ENCODE measurements around the gene KIAA1958. TPM values are rescaled to one million over a fixed set of nuclear protein-coding genes. Genes with fewer than 3 reads are reported as not detected.
A peak's percentile ranks its signal among the peaks of the same experiment; 100 is the strongest.

The KIAA1958 gene
- total RNA-seq, 2 donors from 2014 or later, result 7.0 to 42.8 TPM

DNA sequence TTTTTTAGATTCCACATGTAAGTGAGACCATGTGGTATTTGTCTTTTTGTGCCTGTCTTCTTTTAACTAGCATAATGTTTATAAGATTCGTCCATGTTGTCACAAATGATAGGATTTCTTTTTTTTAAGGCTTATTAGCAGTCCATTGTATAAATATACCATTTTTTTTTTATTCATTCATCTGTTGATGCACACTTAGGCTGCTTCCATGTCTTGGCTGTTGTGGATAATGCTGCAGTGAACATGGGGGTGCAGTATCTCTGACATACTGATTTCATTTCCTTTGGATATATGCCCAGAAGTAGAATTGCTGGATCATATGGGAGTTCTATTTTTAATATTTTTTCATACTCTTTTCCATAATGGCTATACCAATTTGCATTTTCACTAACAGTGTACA, 48.7 kb downstream of the KIAA1958 start:
- no peak for DNase-seq (ENCODE audit: low spot score)
- no peaks in the 10 kb centered on the region for H3K9me3 ChIP-seq
- TF ChIP-seq POLR2AphosphoS5 (IDR thresholded peaks at IDR 0.05) (no peak), CTCF (IDR thresholded peaks at IDR 0.05) (no peak), POLR2A (IDR thresholded peaks at IDR 0.05) (no peak)
- WGBS, result 0% methylated on average over 1 of the region's 1 CpG
- no peaks in the 10 kb centered on the region for H3K36me3 ChIP-seq
- intact Hi-C loops (cut with DNase I), result no loop called here
- H3K4me3 ChIP-seq, result no peak overlapping the region
- H3K27ac ChIP-seq, result no peak overlapping the region
- no peaks in the 10 kb centered on the region for H3K27me3 ChIP-seq (replicated peaks; ENCODE audit: insufficient read depth)
- no peaks in the 10 kb centered on the region for H3K4me1 ChIP-seq (replicated peaks)

DNA sequence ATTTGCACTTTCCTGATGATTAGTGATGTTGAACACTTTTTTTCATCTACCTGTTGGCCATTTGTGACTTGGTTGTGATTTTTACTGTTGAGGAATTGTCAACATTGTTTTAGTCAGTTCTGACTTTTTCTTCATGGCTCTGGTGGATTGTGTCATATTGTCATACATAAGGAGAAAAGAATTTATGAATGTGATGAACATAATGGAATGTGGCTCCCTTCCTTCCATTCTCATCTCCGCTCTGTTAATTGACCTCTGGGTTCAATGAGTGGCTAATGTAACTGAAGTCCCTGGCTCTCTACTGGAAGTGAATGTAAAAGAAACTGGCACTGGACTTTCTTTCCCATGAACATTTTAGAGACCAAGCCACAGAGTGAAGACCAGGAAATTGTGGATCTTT, 49.2 kb downstream of the KIAA1958 start:
- no peak overlapping the region for H3K27ac ChIP-seq
- no peak overlapping the region for H3K4me3 ChIP-seq
- no peak for DNase-seq (ENCODE audit: low spot score)
- H3K9me3 ChIP-seq, result no peaks in the 10 kb centered on the region
- H3K4me1 ChIP-seq (replicated peaks), result no peaks in the 10 kb centered on the region
- intact Hi-C loops (cut with DNase I), result no loop called here
- WGBS, result 67% methylated on average over 1 of the region's 1 CpG
- TF ChIP-seq POLR2A (IDR thresholded peaks at IDR 0.05), result no peak
- TF ChIP-seq CTCF (IDR thresholded peaks at IDR 0.05), result no peak
- TF ChIP-seq POLR2AphosphoS5 (IDR thresholded peaks at IDR 0.05), result no peak
- no peaks in the 10 kb centered on the region for H3K27me3 ChIP-seq (replicated peaks; ENCODE audit: insufficient read depth)
- no peaks in the 10 kb centered on the region for H3K36me3 ChIP-seq

- WGBS, result 93% methylated on average over 1 of the region's 1 CpG
- H3K4me1 ChIP-seq (replicated peaks), result no peaks in the 10 kb centered on the region
- H3K27ac ChIP-seq, result no peak overlapping the region
- H3K4me3 ChIP-seq, result no peak overlapping the region
- intact Hi-C loops (cut with DNase I), result no loop called here
- H3K27me3 ChIP-seq (replicated peaks; ENCODE audit: insufficient read depth), result no peaks in the 10 kb centered on the region
- DNase-seq (ENCODE audit: low spot score), result no peak
- TF ChIP-seq CTCF (IDR thresholded peaks at IDR 0.05) (no peak), POLR2A (IDR thresholded peaks at IDR 0.05) (no peak), POLR2AphosphoS5 (IDR thresholded peaks at IDR 0.05) (no peak)
- H3K9me3 ChIP-seq, result no peaks in the 10 kb centered on the region
- no peaks in the 10 kb centered on the region for H3K36me3 ChIP-seq
Measured at GRCh38 chr9:112537561-112537960, 50.9 kb downstream of the KIAA1958 start.

DNA sequence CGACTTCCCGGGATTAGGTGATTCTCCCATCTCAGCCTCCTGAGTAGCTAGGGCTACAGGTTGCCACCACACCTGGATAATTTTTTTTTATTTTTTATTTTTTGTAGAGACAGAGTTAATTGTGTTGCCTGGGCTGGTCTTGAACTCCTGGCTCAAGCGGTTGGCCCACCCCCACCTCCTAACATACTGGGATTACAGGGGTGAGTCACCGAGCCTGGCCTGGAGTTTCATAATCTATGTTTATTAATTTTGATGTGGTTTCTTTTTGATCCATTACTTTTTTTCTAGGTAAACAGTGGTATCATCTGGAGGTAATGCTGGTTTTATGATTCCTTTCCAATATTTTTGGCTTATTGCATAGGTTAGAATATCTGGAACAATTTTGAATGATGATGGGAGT, 54.2 kb downstream of the KIAA1958 start:
- TF ChIP-seq POLR2A (IDR thresholded peaks at IDR 0.05), result no peak
- no peak for TF ChIP-seq POLR2AphosphoS5 (IDR thresholded peaks at IDR 0.05)
- TF ChIP-seq CTCF (IDR thresholded peaks at IDR 0.05), result no peak
- Histone ChIP-seq H3K27ac (no peak overlapping the region), H3K4me3 (no peak overlapping the region), H3K4me1 (replicated peaks) (no peaks in the 10 kb centered on the region), H3K27me3 (replicated peaks; ENCODE audit: insufficient read depth) (no peaks in the 10 kb centered on the region), H3K36me3 (no peaks in the 10 kb centered on the region), H3K9me3 (no peaks in the 10 kb centered on the region)
- 98% methylated on average over 4 of the region's 4 CpGs for WGBS
- intact Hi-C loops (cut with DNase I), result no loop called here
- DNase-seq (ENCODE audit: low spot score), result no peak

DNA sequence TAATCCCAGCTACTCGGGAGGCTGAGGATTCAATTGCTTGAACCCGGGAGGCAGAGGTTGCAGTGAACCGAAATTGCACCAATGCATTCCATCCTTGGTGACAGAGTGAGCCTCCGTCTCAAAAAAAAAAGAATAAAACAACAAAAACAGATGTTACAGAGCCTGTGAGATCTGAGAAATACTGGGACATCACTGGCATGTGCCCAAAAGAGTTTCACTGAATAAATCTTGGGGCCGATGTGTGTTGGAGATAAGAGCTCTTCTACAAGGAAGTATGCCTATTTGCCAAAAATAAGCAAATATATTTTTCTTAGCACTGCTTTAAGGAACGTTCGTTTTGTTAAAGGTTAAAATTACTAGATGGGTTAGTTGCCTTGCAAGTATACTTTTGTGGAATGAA, 55.1 kb downstream of the KIAA1958 start:
- Histone ChIP-seq H3K27me3 (replicated peaks; ENCODE audit: insufficient read depth) (no peaks in the 10 kb centered on the region), H3K4me3 (no peak overlapping the region), H3K36me3 (no peaks in the 10 kb centered on the region), H3K9me3 (no peaks in the 10 kb centered on the region), H3K4me1 (replicated peaks) (no peaks in the 10 kb centered on the region), H3K27ac (no peak overlapping the region)
- 24% methylated on average over 7 of the region's 7 CpGs for WGBS
- intact Hi-C loops (cut with DNase I), result no loop called here
- peak; percentile 12 for DNase-seq (ENCODE audit: low spot score)
- no peak for TF ChIP-seq POLR2AphosphoS5 (IDR thresholded peaks at IDR 0.05)
- no peak for TF ChIP-seq POLR2A (IDR thresholded peaks at IDR 0.05)
- no peak for TF ChIP-seq CTCF (IDR thresholded peaks at IDR 0.05)
